SK-N-MC (cell line): ENCODE data around the gene NDUFC1.

Experiments used
- EZH2 ChIP-seq: fragments of 200-600 bp; sonication (generic); IDR thresholded peaks from one replicate; pipeline ENCODE4 v1.6.1; 2017; ENCODE audit warnings: antibody characterized with exemption
- POLR2AphosphoS5 ChIP-seq: IDR thresholded peaks from 2 replicates; pipeline ENCODE4 v1.6.1; 2012; ENCODE audit warnings: mild to moderate bottlenecking, low read depth, low read length, borderline replicate concordance

GRCh38 chr4:139331185-139331584, 28.9 kb upstream of the NDUFC1 start:
- TF ChIP-seq EZH2 (no peak), POLR2AphosphoS5 (no peak)
